ENCODE data around the gene ZCCHC7. TPM values are rescaled to one million over a fixed set of nuclear protein-coding genes. Genes with fewer than 3 reads are reported as not detected.

The ZCCHC7 gene
- total and polyA plus RNA-seq, 2 of the 8 experiments (the other 6 are each of a cell fraction or from before 2014, with no cell fraction given) = 12.2 to 27.5 TPM

GRCh38 chr9:37324261-37324683, 203.9 kb downstream of the ZCCHC7 start:
- no peak overlapping the region for H4K5ac ChIP-seq (ENCODE audit: insufficient read length, low read depth, low read length)
- no peak overlapping the region for H2AFZ ChIP-seq (ENCODE audit: low read length)
- no peak overlapping the region for H2BK120ac ChIP-seq (replicated peaks; ENCODE audit: low read depth, low read length)
- no peak overlapping the region for H3K14ac ChIP-seq (ENCODE audit: insufficient read length)
- CTCF ChIA-PET (ENCODE audit: partially characterized antibody) = interaction anchor here (0.8 to 1.3 kb wide), 4 partner anchors 12 to 458 kb away, joined by 3 to 6 read pairs (median 3); no protein-coding TSS in a partner anchor
- H4K8ac ChIP-seq (ENCODE audit: extremely low read depth, insufficient read depth, low read length) = no peak overlapping the region
- H3K23ac ChIP-seq (ENCODE audit: insufficient read length) = no peak overlapping the region
- peaks cover 0 to 3% of the 10 kb centered on the region in 2 experiments for H4K20me1 ChIP-seq (replicated peaks in 1 of 2; ENCODE audit: control insufficient read depth in 1 of 2, insufficient read depth in 2 of 2, low read length in 2 of 2)
- no peak overlapping the region for H3K18ac ChIP-seq (ENCODE audit: extremely low read depth, low read length)
- H3K9ac ChIP-seq (replicated peaks in 1 of 4; ENCODE audit: extremely low read depth in 1 of 4, low read depth in 3 of 4, low read length in 3 of 4) = no peak overlapping the region
- H3K4ac ChIP-seq (replicated peaks; ENCODE audit: insufficient read length, low read depth, low read length) = no peak overlapping the region
- H2BK20ac ChIP-seq (ENCODE audit: low read length) = no peak overlapping the region
- FAIRE-seq (no peak), DNase-seq (ENCODE audit: low read depth in 1 of 2, low spot score in 2 of 2) (no peak)
- no peaks in the 10 kb centered on the region for H3K9me3 ChIP-seq (ENCODE audit: insufficient read depth in 2 of 2, low read depth in 1 of 2, low read length in 1 of 2)
- H3K27ac ChIP-seq (ENCODE audit: low read depth, low read length) = no peak overlapping the region
- H2AK5ac ChIP-seq (ENCODE audit: low read depth, low read length) = no peak overlapping the region
- H3K23me2 ChIP-seq (ENCODE audit: low read depth, low read length) = no peaks in the 10 kb centered on the region
- 0 out of 7 replicates have a peak, but pooled peaks cover 0 to 2% (median 0%) of the 10 kb centered on the region in 4 experiments for H3K4me1 ChIP-seq (replicated peaks in 1 of 4; ENCODE audit: control insufficient read depth in 3 of 4, insufficient read depth in 4 of 4, low read length in 3 of 4)
- H3K79me2 ChIP-seq (ENCODE audit: control insufficient read depth in 1 of 2, insufficient read depth in 2 of 2, low read length in 2 of 2) = no peaks in the 10 kb centered on the region
- H2BK15ac ChIP-seq (ENCODE audit: low read length) = no peak overlapping the region
- H3K4me2 ChIP-seq (ENCODE audit: insufficient read depth in 1 of 2, low read depth in 2 of 2, low read length in 2 of 2) = no peak overlapping the region
- TF ChIP-seq ATF3 (IDR thresholded peaks at IDR 0.05; ENCODE audit: insufficient read depth, low read depth, low read length) = no peak
- TF ChIP-seq CTCF (IDR thresholded peaks at IDR 0.05; ENCODE audit: control extremely low read depth in 1 of 3, insufficient read depth in 1 of 3, low read depth in 1 of 3, low read length in 3 of 3) = no peak
- TF ChIP-seq, protein P1, sequence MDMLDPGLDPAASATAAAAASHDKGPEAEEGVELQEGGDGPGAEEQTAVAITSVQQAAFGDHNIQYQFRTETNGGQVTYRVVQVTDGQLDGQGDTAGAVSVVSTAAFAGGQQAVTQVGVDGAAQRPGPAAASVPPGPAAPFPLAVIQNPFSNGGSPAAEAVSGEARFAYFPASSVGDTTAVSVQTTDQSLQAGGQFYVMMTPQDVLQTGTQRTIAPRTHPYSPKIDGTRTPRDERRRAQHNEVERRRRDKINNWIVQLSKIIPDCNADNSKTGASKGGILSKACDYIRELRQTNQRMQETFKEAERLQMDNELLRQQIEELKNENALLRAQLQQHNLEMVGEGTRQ (IDR thresholded peaks at IDR 0.05; ENCODE audit: low read length) = no peak
- TF ChIP-seq CBX5 (IDR thresholded peaks at IDR 0.05; ENCODE audit: low read depth, low read length) = no peak
- no peak for TF ChIP-seq MAFK (IDR thresholded peaks at IDR 0.05; ENCODE audit: low read depth, low read length)
- TF ChIP-seq SP1 (IDR thresholded peaks at IDR 0.05; ENCODE audit: low read depth, low read length) = no peak
- TF ChIP-seq HDAC6 (IDR thresholded peaks at IDR 0.05; ENCODE audit: low read depth, low read length) = no peak
- H3K36me3 ChIP-seq (ENCODE audit: control insufficient read depth in 2 of 4, insufficient read depth in 4 of 4, low read length in 3 of 4) = no peaks in the 10 kb centered on the region
- H4K91ac ChIP-seq (replicated peaks; ENCODE audit: insufficient read length, low read length) = no peak overlapping the region
- no peak overlapping the region for H2BK5ac ChIP-seq (ENCODE audit: low read depth, low read length)
- H3K4me3 ChIP-seq (ENCODE audit: extremely low read depth in 1 of 4, insufficient read depth in 2 of 4, low read depth in 3 of 4, low read length in 4 of 4) = no peak overlapping the region
- H3K56ac ChIP-seq (replicated peaks; ENCODE audit: insufficient read length, low read depth, low read length) = no peak overlapping the region
- H3K27me3 ChIP-seq (replicated peaks in 1 of 4; ENCODE audit: control insufficient read depth in 3 of 4, extremely low read depth in 1 of 4, insufficient read depth in 3 of 4, low read length in 3 of 4) = no peaks in the 10 kb centered on the region
- WGBS, 2 experiments (ENCODE audit: extremely low coverage in 1 of 2, insufficient coverage in 1 of 2, insufficient read length in 1 of 2, insufficient replicate concordance in 2 of 2, low coverage in 1 of 2, low lambda C conversion rate in 2 of 2, missing lambda C conversion rate in 1 of 2) = 88% methylated on average over 7 of the region's 7 CpGs; no CpG with 5 or more reads in 1 of the 2 experiments
- H2BK12ac ChIP-seq (ENCODE audit: low read depth, low read length) = no peak overlapping the region
- no peaks in the 10 kb centered on the region for H3K79me1 ChIP-seq (ENCODE audit: low read depth, low read length)
- POLR2A ChIA-PET (ENCODE audit: partially characterized antibody) = no interaction called here
